Activated naive CD8-positive, alpha-beta T cell (primary cell): ENCODE results near the gene CHD6.

Experiments used
- H3K27ac Mint-ChIP-seq: one replicate; pipeline ENCODE4 v1.8.0; 2021; ENCODE audit warnings: mixed read lengths
- H3K27me3 Mint-ChIP-seq: one replicate; pipeline ENCODE4 v1.8.0; 2021; ENCODE audit warnings: mixed read lengths
- H3K36me3 Mint-ChIP-seq: one replicate; pipeline ENCODE4 v1.8.0; 2021; ENCODE audit warnings: mixed read lengths
- H3K4me1 Mint-ChIP-seq: one replicate; pipeline ENCODE4 v1.8.0; 2021; ENCODE audit warnings: low read depth, mixed read lengths
- H3K4me3 Mint-ChIP-seq: one replicate; pipeline ENCODE4 v1.8.0; 2021; ENCODE audit warnings: mild to moderate bottlenecking, mixed read lengths
- H3K9me3 Mint-ChIP-seq: one replicate; pipeline ENCODE4 v1.8.0; 2021; ENCODE audit warnings: low read depth, mixed read lengths

Gene CHD6

GRCh38 chr20:41395667-41396664 lies 222.2 kb downstream of the CHD6 start:
- Mint-ChIP-seq H3K27me3 (no peaks in the 10 kb centered on the region), H3K9me3 (no peaks in the 10 kb centered on the region), H3K27ac (no peak overlapping the region), H3K36me3 (no peaks in the 10 kb centered on the region), H3K4me3 (no peak overlapping the region), H3K4me1 (no peaks in the 10 kb centered on the region)

- Mint-ChIP-seq H3K4me1 (no peaks in the 10 kb centered on the region), H3K9me3 (no peaks in the 10 kb centered on the region), H3K27me3 (no peaks in the 10 kb centered on the region), H3K4me3 (no peak overlapping the region), H3K36me3 (no peaks in the 10 kb centered on the region), H3K27ac (no peak overlapping the region)
These were observed 223.1 kb downstream of the CHD6 start for GRCh38 chr20:41394931-41395666.

- Mint-ChIP-seq H3K4me1 (no peaks in the 10 kb centered on the region), H3K36me3 (no peaks in the 10 kb centered on the region), H3K9me3 (no peaks in the 10 kb centered on the region), H3K27ac (no peak overlapping the region), H3K4me3 (no peak overlapping the region), H3K27me3 (no peaks in the 10 kb centered on the region)
These were observed 224.1 kb downstream of the CHD6 start for GRCh38 chr20:41394081-41394480.

- Mint-ChIP-seq H3K36me3 (no peaks in the 10 kb centered on the region), H3K27me3 (no peaks in the 10 kb centered on the region), H3K27ac (no peak overlapping the region), H3K9me3 (no peaks in the 10 kb centered on the region), H3K4me3 (no peak overlapping the region), H3K4me1 (no peaks in the 10 kb centered on the region)
These were observed 224.5 kb downstream of the CHD6 start for GRCh38 chr20:41393705-41394066.

GRCh38 chr20:41392871-41393704 lies 225.1 kb downstream of the CHD6 start:
- H3K36me3 Mint-ChIP-seq, result no peaks in the 10 kb centered on the region
- H3K9me3 Mint-ChIP-seq, result no peaks in the 10 kb centered on the region
- no peaks in the 10 kb centered on the region for H3K4me1 Mint-ChIP-seq
- no peak overlapping the region for H3K27ac Mint-ChIP-seq
- H3K4me3 Mint-ChIP-seq, result no peak overlapping the region
- H3K27me3 Mint-ChIP-seq, result no peaks in the 10 kb centered on the region

- no peaks in the 10 kb centered on the region for H3K4me1 Mint-ChIP-seq
- no peak overlapping the region for H3K4me3 Mint-ChIP-seq
- H3K27ac Mint-ChIP-seq, result no peak overlapping the region
- no peaks in the 10 kb centered on the region for H3K36me3 Mint-ChIP-seq
- no peaks in the 10 kb centered on the region for H3K9me3 Mint-ChIP-seq
- H3K27me3 Mint-ChIP-seq, result no peaks in the 10 kb centered on the region
These were observed 225.9 kb downstream of the CHD6 start for GRCh38 chr20:41392295-41392694.

- Mint-ChIP-seq H3K27ac (no peak overlapping the region), H3K27me3 (no peaks in the 10 kb centered on the region), H3K4me1 (no peaks in the 10 kb centered on the region), H3K4me3 (no peak overlapping the region), H3K9me3 (no peaks in the 10 kb centered on the region), H3K36me3 (no peaks in the 10 kb centered on the region)
These were observed 226.6 kb downstream of the CHD6 start for GRCh38 chr20:41391587-41392001.

- H3K36me3 Mint-ChIP-seq, result no peaks in the 10 kb centered on the region
- H3K27ac Mint-ChIP-seq, result no peak overlapping the region
- H3K4me3 Mint-ChIP-seq, result no peak overlapping the region
- no peaks in the 10 kb centered on the region for H3K9me3 Mint-ChIP-seq
- no peaks in the 10 kb centered on the region for H3K4me1 Mint-ChIP-seq
- no peaks in the 10 kb centered on the region for H3K27me3 Mint-ChIP-seq
These were observed 227.3 kb downstream of the CHD6 start for GRCh38 chr20:41390889-41391288.

- H3K27ac Mint-ChIP-seq, result no peak overlapping the region
- peaks cover 3% of the 10 kb centered on the region for H3K9me3 Mint-ChIP-seq
- H3K36me3 Mint-ChIP-seq, result no peaks in the 10 kb centered on the region
- no peaks in the 10 kb centered on the region for H3K4me1 Mint-ChIP-seq
- H3K27me3 Mint-ChIP-seq, result peaks cover 2% of the 10 kb centered on the region
- no peak overlapping the region for H3K4me3 Mint-ChIP-seq
These were observed 230.7 kb downstream of the CHD6 start for GRCh38 chr20:41387444-41387851.

- Mint-ChIP-seq H3K36me3 (no peaks in the 10 kb centered on the region), H3K4me1 (no peaks in the 10 kb centered on the region), H3K4me3 (no peak overlapping the region), H3K27ac (no peak overlapping the region), H3K27me3 (peaks cover 2% of the 10 kb centered on the region), H3K9me3 (peaks cover 3% of the 10 kb centered on the region)
These were observed 231.4 kb downstream of the CHD6 start for GRCh38 chr20:41386502-41387427.

- H3K9me3 Mint-ChIP-seq, result peaks cover 3% of the 10 kb centered on the region
- H3K36me3 Mint-ChIP-seq, result no peaks in the 10 kb centered on the region
- peaks cover 4% of the 10 kb centered on the region for H3K27me3 Mint-ChIP-seq
- H3K27ac Mint-ChIP-seq, result no peak overlapping the region
- no peak overlapping the region for H3K4me3 Mint-ChIP-seq
- H3K4me1 Mint-ChIP-seq, result no peaks in the 10 kb centered on the region
These were observed 235.3 kb downstream of the CHD6 start for GRCh38 chr20:41382791-41383305.

GRCh38 chr20:41380551-41381193 lies 237.5 kb downstream of the CHD6 start:
- Mint-ChIP-seq H3K4me1 (no peaks in the 10 kb centered on the region), H3K27ac (no peak overlapping the region), H3K36me3 (no peaks in the 10 kb centered on the region), H3K27me3 (peaks cover 10% of the 10 kb centered on the region), H3K4me3 (no peak overlapping the region), H3K9me3 (peaks cover 3% of the 10 kb centered on the region)

- H3K36me3 Mint-ChIP-seq, result no peaks in the 10 kb centered on the region
- H3K27me3 Mint-ChIP-seq, result peaks cover 10% of the 10 kb centered on the region
- no peaks in the 10 kb centered on the region for H3K4me1 Mint-ChIP-seq
- H3K9me3 Mint-ChIP-seq, result peaks cover 3% of the 10 kb centered on the region
- no peak overlapping the region for H3K27ac Mint-ChIP-seq
- no peak overlapping the region for H3K4me3 Mint-ChIP-seq
These were observed 238.6 kb downstream of the CHD6 start for GRCh38 chr20:41379551-41379950.
